SK-N-SH (cell line): ENCODE data around the gene SMC1B.

ENCODE experiments used
- CTCF ChIP-seq: fragments of 200-600 bp; sonication (generic); IDR thresholded peaks from 2 replicates; pipeline ENCODE4 v1.6.1; 2017; ENCODE audit warnings: antibody characterized with exemption, mild to moderate bottlenecking, moderate library complexity
- ELF1 ChIP-seq: IDR thresholded peaks from 2 replicates; pipeline ENCODE4 v1.4.0; 2012
- EP300 ChIP-seq, 2 experiments: IDR thresholded peaks; 2 replicates each; pipeline versions ENCODE4 v1.4.0 to v1.6.1; 2012; ENCODE audit warnings: borderline replicate concordance in 1 of 2, low read depth in 1 of 2, low read length in 1 of 2
- EZH2phosphoT487 ChIP-seq: fragments of 200-600 bp; sonication (generic); IDR thresholded peaks from 2 replicates; pipeline ENCODE4 v1.6.1; 2017; ENCODE audit warnings: low read depth, mixed run types, mild to moderate bottlenecking, antibody characterized with exemption, moderate library complexity, borderline replicate concordance
- FOXJ3 ChIP-seq: sonication (generic); formaldehyde crosslinking; IDR thresholded peaks from 2 replicates; pipeline ENCODE4 v1.5.1; 2020; ENCODE audit warnings: mild to moderate bottlenecking, missing genetic modification reagents
- GABPA ChIP-seq: IDR thresholded peaks from 2 replicates; pipeline ENCODE4 v1.4.0; 2012; ENCODE audit warnings: low read depth, mild to moderate bottlenecking
- MEF2A ChIP-seq: IDR thresholded peaks from 2 replicates; pipeline ENCODE4 v1.4.0; 2012; ENCODE audit warnings: low read depth, borderline replicate concordance
- REST ChIP-seq: IDR thresholded peaks from 2 replicates; pipeline ENCODE4 v1.6.1; 2012; ENCODE audit warnings: mild to moderate bottlenecking, low read depth, low read length, moderate library complexity
- YY1 ChIP-seq: IDR thresholded peaks from 2 replicates; pipeline ENCODE4 v1.4.0; 2012; ENCODE audit warnings: low read depth, mild to moderate bottlenecking
- ZBTB33 ChIP-seq: IDR thresholded peaks from 2 replicates; pipeline ENCODE4 v1.4.0; 2012; ENCODE audit warnings: low read depth, borderline replicate concordance

GRCh38 chr22:45357490-45357889 lies 55.9 kb downstream of the SMC1B start:
- no peak for TF ChIP-seq CTCF
- no peak for TF ChIP-seq YY1
- TF ChIP-seq EZH2phosphoT487: no peak
- no peak for TF ChIP-seq REST
- no peak for TF ChIP-seq FOXJ3 (CRISPR knock-in tag)
- TF ChIP-seq ELF1: no peak
- TF ChIP-seq MEF2A: no peak
- TF ChIP-seq GABPA: no peak
- TF ChIP-seq ZBTB33: no peak
- no peak for TF ChIP-seq EP300 (IDR thresholded peaks at IDR 0.05; ENCODE audit: borderline replicate concordance in 1 of 2, low read depth in 1 of 2, low read length in 1 of 2)
